Gastroesophageal sphincter (tissue), 4 donors: ENCODE measurements around the gene DIAPH3. TPM values are rescaled to one million over a fixed set of nuclear protein-coding genes. Genes with fewer than 3 reads are reported as not detected.

ENCODE experiments used
- ATAC-seq: fragments of 150-250 bp; one replicate; pipeline ENCODE4 v1.9.1; 2016; ENCODE audit warnings: mild to moderate bottlenecking, moderate library complexity
- H3K27ac ChIP-seq, 4 donors: fragments of 200-600 bp; sonication (generic) in 3 of 4; 1 replicate in 3 of 4; 2 replicates in 1 of 4; pipeline ENCODE4 v1.5.1; 2016 to 2019
- H3K27me3 ChIP-seq: fragments of 200-600 bp; sonication (generic); one replicate; pipeline ENCODE4 v1.5.1; 2019
- H3K36me3 ChIP-seq, 2 donors: fragments of 200-600 bp; sonication (generic); one replicate each; pipeline ENCODE4 v1.5.1; 2019; ENCODE audit warnings: control low read depth in 1 of 2
- H3K4me1 ChIP-seq, 3 donors: fragments of 200-600 bp; sonication (generic); 1 replicate in 2 of 3; 2 replicates in 1 of 3; pipeline ENCODE4 v1.5.1; 2016 to 2019; ENCODE audit warnings: control low read depth in 2 of 3
- H3K4me3 ChIP-seq, 2 donors: fragments of 200-600 bp; sonication (generic); one replicate each; pipeline ENCODE4 v1.5.1; 2019; ENCODE audit warnings: mild to moderate bottlenecking in 1 of 2, moderate library complexity in 1 of 2
- H3K9me3 ChIP-seq, 3 donors: fragments of 200-600 bp; sonication (generic); one replicate each; pipeline ENCODE4 v1.5.1; 2017 to 2019; ENCODE audit warnings: control low read depth in 2 of 3
- EP300 ChIP-seq: sonication (generic); formaldehyde crosslinking; IDR thresholded peaks from one replicate; pipeline ENCODE4 v1.6.1; 2017; ENCODE audit warnings: antibody characterized with exemption, mild to moderate bottlenecking
- POLR2A ChIP-seq, 2 donors: fragments of 450-650 bp; IDR thresholded peaks; one replicate each; pipeline ENCODE4 v1.6.1; 2017; ENCODE audit warnings: antibody characterized with exemption in 2 of 2, mild to moderate bottlenecking in 2 of 2, moderate library complexity in 1 of 2
- POLR2AphosphoS5 ChIP-seq: sonication (generic); formaldehyde crosslinking; IDR thresholded peaks from one replicate; pipeline ENCODE4 v1.6.1; 2017; ENCODE audit warnings: antibody characterized with exemption
- WGBS, 2 donors: methylation state at CpG; one replicate each; pipeline ENCODE4 v1.1.5; 2018; ENCODE audit warnings: low coverage in 1 of 2; 5-methylcytosine and 5-hydroxymethylcytosine counted together
- total RNA-seq, 4 donors: library from RNA; depleted of rRNA; stranded (reverse); fragments of >200 nt; gene quantifications; one replicate each; pipeline ENCODE4 v1.1.0, GENCODE V29; 2016
- TF ChIP-seq, protein P1 (sequence below), 4 experiments: fragments of 200-600 bp in 2 of 4; fragments of 450-650 bp in 2 of 4; sonication (generic) in 1 of 4; IDR thresholded peaks; one replicate each; pipeline ENCODE4 v1.5.1; 2017 to 2019; ENCODE audit warnings: antibody characterized with exemption in 4 of 4, mild to moderate bottlenecking in 2 of 4, moderate library complexity in 2 of 4

Gene DIAPH3
- total RNA-seq, 4 donors from 2014 or later = 0.13 to 1.7 (median 0.49) TPM; not detected in 1

DNA sequence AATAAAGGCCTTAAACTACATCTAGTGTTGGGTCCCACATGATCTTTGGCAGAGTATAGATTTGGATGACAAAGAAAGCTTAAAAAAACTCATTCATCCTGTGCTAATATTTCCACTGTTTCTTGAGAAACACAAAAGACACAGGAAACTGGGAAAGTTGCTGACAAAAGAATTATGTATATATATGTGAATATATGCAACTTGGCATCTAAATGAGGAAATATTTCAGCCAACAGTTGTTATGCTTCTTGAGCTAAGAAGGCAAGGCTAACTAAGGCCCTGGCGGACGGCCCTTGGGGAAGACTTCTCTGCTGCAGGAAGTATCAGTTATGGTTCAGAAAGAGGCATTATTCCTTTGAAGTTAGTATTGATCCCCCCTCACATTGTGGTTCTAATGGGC, 491.8 kb downstream of the DIAPH3 start:
- no peak for TF ChIP-seq POLR2AphosphoS5
- no peak for TF ChIP-seq POLR2A (IDR thresholded peaks at IDR 0.05)
- TF ChIP-seq EP300 = no peak
- TF ChIP-seq, protein P1, sequence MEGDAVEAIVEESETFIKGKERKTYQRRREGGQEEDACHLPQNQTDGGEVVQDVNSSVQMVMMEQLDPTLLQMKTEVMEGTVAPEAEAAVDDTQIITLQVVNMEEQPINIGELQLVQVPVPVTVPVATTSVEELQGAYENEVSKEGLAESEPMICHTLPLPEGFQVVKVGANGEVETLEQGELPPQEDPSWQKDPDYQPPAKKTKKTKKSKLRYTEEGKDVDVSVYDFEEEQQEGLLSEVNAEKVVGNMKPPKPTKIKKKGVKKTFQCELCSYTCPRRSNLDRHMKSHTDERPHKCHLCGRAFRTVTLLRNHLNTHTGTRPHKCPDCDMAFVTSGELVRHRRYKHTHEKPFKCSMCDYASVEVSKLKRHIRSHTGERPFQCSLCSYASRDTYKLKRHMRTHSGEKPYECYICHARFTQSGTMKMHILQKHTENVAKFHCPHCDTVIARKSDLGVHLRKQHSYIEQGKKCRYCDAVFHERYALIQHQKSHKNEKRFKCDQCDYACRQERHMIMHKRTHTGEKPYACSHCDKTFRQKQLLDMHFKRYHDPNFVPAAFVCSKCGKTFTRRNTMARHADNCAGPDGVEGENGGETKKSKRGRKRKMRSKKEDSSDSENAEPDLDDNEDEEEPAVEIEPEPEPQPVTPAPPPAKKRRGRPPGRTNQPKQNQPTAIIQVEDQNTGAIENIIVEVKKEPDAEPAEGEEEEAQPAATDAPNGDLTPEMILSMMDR (IDR thresholded peaks at IDR 0.05) = no peak
- no peak overlapping the region for H3K4me3 ChIP-seq
- ATAC-seq = no peak
- H3K9me3 ChIP-seq = no peaks in the 10 kb centered on the region
- H3K4me1 ChIP-seq = peaks cover 0 to 1% (median 0%) of the 10 kb centered on the region in 3 donors
- no peak overlapping the region for H3K27ac ChIP-seq
- WGBS, 2 donors = 61% methylated on average over 2 of the region's 2 CpGs; no CpG with 5 or more reads in 1 of the 2 donors
- no peaks in the 10 kb centered on the region for H3K27me3 ChIP-seq
- no peaks in the 10 kb centered on the region for H3K36me3 ChIP-seq

DNA sequence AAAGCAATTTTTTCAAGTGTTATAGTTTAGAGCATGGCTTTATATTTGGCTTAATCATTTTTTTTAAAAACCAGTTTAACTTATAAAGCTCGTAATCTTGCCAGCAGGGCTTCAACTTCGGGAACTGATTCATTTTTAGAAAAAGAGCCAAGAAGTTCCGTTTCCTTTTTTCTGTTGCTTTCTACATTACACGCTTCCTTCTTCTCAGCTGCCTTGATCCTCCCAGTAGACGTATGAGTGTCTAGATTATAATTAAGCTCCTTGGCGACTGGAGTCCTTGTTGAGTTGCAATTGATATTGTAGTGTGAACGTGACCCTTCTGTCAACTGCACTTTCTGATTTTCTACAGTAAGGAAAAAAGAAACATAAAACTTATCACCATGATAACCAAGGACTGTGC, 497.2 kb downstream of the DIAPH3 start:
- peaks cover 2 to 25% (median 4%) of the 10 kb centered on the region in 3 donors for H3K4me1 ChIP-seq
- peak; percentile 39 for ATAC-seq
- TF ChIP-seq EP300 = no peak
- TF ChIP-seq, protein P1 (IDR thresholded peaks at IDR 0.05) = no peak
- no peak for TF ChIP-seq POLR2A (IDR thresholded peaks at IDR 0.05)
- TF ChIP-seq POLR2AphosphoS5 = no peak
- H3K36me3 ChIP-seq = no peaks in the 10 kb centered on the region
- H3K9me3 ChIP-seq = no peaks in the 10 kb centered on the region
- 5 to 17% methylated on average over 7 of the region's 7 CpGs for WGBS, 2 donors
- no peaks in the 10 kb centered on the region for H3K27me3 ChIP-seq
- H3K27ac ChIP-seq = no peak overlapping the region
- no peak overlapping the region for H3K4me3 ChIP-seq

DNA sequence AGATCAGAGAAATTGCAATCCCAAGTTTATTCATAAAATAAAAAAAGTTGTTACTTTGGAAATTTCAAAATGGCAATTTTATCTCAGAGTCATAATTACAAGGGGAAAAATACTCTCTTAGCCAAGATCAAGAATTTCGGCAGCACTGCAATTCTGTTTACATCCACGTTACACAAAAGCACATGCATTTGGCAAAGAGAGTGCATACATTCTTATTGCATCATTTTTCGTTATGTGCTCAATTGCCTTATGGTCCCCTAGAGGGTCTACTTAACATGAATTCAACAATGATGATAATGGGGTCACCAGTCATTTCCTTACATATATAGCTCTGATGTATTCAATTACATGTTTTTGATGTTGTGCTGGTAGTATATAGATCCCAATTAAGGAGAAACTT, 498.0 kb downstream of the DIAPH3 start:
- Histone ChIP-seq H3K36me3 (no peaks in the 10 kb centered on the region), H3K4me3 (no peak overlapping the region), H3K4me1 (peaks cover 2 to 25% (median 4%) of the 10 kb centered on the region in 3 donors), H3K9me3 (no peaks in the 10 kb centered on the region), H3K27ac (no peak overlapping the region), H3K27me3 (no peaks in the 10 kb centered on the region)
- WGBS, 2 donors = 20 to 40% methylated on average over 3 of the region's 3 CpGs
- TF ChIP-seq, protein P1 (IDR thresholded peaks at IDR 0.05) = no peak
- TF ChIP-seq EP300 = no peak
- no peak for TF ChIP-seq POLR2AphosphoS5
- TF ChIP-seq POLR2A (IDR thresholded peaks at IDR 0.05) = no peak
- ATAC-seq = no peak

DNA sequence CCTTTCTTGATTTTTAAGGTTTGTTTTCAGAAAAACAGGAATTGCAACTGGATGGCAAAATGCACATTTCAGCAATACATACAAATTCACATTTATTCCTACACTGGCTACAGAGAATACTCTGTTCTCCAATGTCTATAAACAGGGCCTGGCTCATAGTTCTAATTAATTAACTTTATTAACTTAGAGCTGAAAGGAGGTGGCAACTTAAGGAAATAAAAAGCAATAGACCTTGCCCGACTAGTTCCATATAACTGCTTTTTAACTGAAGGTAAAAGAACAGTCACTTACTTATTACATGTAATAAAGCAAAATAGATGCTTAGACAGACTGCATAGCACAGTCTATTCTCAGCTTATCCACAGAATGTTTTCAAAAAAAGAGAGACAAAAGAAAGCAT, 498.5 kb downstream of the DIAPH3 start:
- TF ChIP-seq POLR2A (IDR thresholded peaks at IDR 0.05) (no peak), EP300 (no peak), POLR2AphosphoS5 (no peak)
- TF ChIP-seq, protein P1 (IDR thresholded peaks at IDR 0.05) = no peak
- Histone ChIP-seq H3K4me1 (peaks cover 2 to 25% (median 4%) of the 10 kb centered on the region in 3 donors), H3K36me3 (no peaks in the 10 kb centered on the region), H3K27me3 (no peaks in the 10 kb centered on the region), H3K9me3 (no peaks in the 10 kb centered on the region), H3K4me3 (no peak overlapping the region), H3K27ac (no peak overlapping the region)
- 53 to 67% methylated on average over 1 of the region's 1 CpG for WGBS, 2 donors
- ATAC-seq = no peak

DNA sequence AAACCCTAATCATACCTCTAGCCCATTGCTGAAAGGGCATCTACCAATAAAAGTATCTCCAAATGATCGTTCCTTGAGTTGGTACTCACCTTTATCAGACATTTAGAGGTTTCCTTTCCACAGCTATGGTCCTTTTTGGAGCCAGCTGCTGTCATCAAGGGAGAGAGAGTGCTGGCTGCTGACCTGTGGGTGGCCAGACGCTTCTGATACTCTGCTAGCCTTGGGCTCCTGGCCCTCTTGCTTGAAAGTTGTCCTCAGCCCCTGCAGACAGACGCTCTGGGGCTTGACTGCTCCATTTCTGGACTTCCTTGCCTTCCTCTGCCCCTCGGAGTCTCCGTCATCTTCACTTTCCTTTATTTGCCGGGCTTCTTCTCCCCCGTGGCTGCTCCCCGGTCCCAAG, 499.1 kb downstream of the DIAPH3 start:
- Histone ChIP-seq H3K4me3 (no peak overlapping the region), H3K9me3 (no peaks in the 10 kb centered on the region), H3K27me3 (no peaks in the 10 kb centered on the region), H3K4me1 (peaks cover 2 to 25% (median 4%) of the 10 kb centered on the region in 3 donors), H3K27ac (no peak overlapping the region), H3K36me3 (no peaks in the 10 kb centered on the region)
- no peak for TF ChIP-seq EP300
- 61 to 73% methylated on average over 6 to 8 of the region's 8 CpGs for WGBS, 2 donors
- no peak for ATAC-seq
